Kidney (tissue), 14 donors: Measurements from ENCODE around the gene ZDHHC14. TPM values are rescaled to one million over a fixed set of nuclear protein-coding genes. Genes with fewer than 3 reads are reported as not detected.

ENCODE experiments used
- DNase-seq, 5 donors: peaks; one replicate each; pipeline ENCODE4 v3.0.0-alpha.2; 2013 to 2020
- FAIRE-seq: peaks from 2 replicates; lab custom pipeline; 2012; peaks lifted over from hg19 to GRCh38; lab: Jason Lieb, UNC
- H3K27ac ChIP-seq, 2 donors: one replicate each; pipeline ENCODE4 v1.7.0; 2013; ENCODE audit warnings: low read depth in 2 of 2, low read length in 2 of 2, inconsistent platforms in 1 of 2
- H3K27me3 ChIP-seq: one replicate; pipeline ENCODE4 v1.7.1; 2013; ENCODE audit warnings: low read length, inconsistent platforms; ENCODE audit not compliant: control insufficient read depth, insufficient read depth
- H3K36me3 ChIP-seq, 3 donors: one replicate each; pipeline versions ENCODE4 v1.7.0 to v1.7.1; 2013; ENCODE audit warnings: low read length in 3 of 3, control low read depth in 1 of 3, inconsistent platforms in 1 of 3; ENCODE audit not compliant: insufficient read depth in 3 of 3, control insufficient read depth in 2 of 3
- H3K4me1 ChIP-seq, 3 donors: one replicate each; pipeline versions ENCODE4 v1.7.0 to v1.7.1; 2013; ENCODE audit warnings: low read length in 3 of 3, inconsistent platforms in 1 of 3, low read depth in 1 of 3; ENCODE audit not compliant: control insufficient read depth in 2 of 3, insufficient read depth in 2 of 3
- H3K4me3 ChIP-seq, 3 donors: one replicate each; pipeline versions ENCODE4 v1.7.0 to v1.8.1; 2013; ENCODE audit warnings: low read length in 3 of 3, control low read depth in 1 of 3, inconsistent platforms in 1 of 3
- H3K9ac ChIP-seq, 3 donors: one replicate each; pipeline versions ENCODE4 v1.7.0 to v1.7.1; 2013; ENCODE audit warnings: low read length in 3 of 3, control low read depth in 1 of 3, inconsistent platforms in 1 of 3
- H3K9me3 ChIP-seq, 3 donors: one replicate each; pipeline versions ENCODE4 v1.7.0 to v1.7.1; 2013; ENCODE audit warnings: low read length in 3 of 3, control low read depth in 1 of 3, inconsistent platforms in 1 of 3; ENCODE audit not compliant: control insufficient read depth in 2 of 3, insufficient read depth in 1 of 3
- intact Hi-C: fragments of 100-400 bp; cut with DNase I; formaldehyde crosslinking; loops from one replicate; pipeline ENCODE4 v1.11.1; 2022
- polyA plus RNA-seq: library from polyadenylated mRNA; stranded (reverse); fragments of 350-450 nt; fragmentation: Illumina TruSeq; extraction: RNeasy Lipid Tissue Mini Kit (QIAGEN cat#74804); gene quantifications from one replicate; pipeline ENCODE4 v1.2.3, GENCODE V29; 2014; ENCODE audit warnings: low read depth, low replicate concordance; ENCODE audit not compliant: insufficient read depth
- total RNA-seq: library from RNA; stranded (reverse); fragmentation: NEBNext Ultra II Directional; extraction: Animal tissue kit (Norgen Biotek cat#: 25700); gene quantifications from one replicate; pipeline ENCODE4 v1.2.1, GENCODE V29; 2021
- TF ChIP-seq, protein P1 (sequence below): IDR thresholded peaks from 3 replicates; pipeline ENCODE4 v1.5.1; 2012; ENCODE audit warnings: mild to moderate bottlenecking, moderate library complexity, borderline replicate concordance; ENCODE audit not compliant: insufficient read depth; ENCODE audit errors: extremely low read depth
- donor health status: control.
- donor health status: control.
- donor health status: control.
- donor health status: control.
- donor health status: control.
- donor health status: DM: yes; HTN: yes; CAD: no.
- donor health status: Normal renal cell carcinoma (clear cell type).

The ZDHHC14 gene
- total and polyA plus RNA-seq, 2 donors from 2014 or later, result 13.5 to 26.7 TPM

DNA sequence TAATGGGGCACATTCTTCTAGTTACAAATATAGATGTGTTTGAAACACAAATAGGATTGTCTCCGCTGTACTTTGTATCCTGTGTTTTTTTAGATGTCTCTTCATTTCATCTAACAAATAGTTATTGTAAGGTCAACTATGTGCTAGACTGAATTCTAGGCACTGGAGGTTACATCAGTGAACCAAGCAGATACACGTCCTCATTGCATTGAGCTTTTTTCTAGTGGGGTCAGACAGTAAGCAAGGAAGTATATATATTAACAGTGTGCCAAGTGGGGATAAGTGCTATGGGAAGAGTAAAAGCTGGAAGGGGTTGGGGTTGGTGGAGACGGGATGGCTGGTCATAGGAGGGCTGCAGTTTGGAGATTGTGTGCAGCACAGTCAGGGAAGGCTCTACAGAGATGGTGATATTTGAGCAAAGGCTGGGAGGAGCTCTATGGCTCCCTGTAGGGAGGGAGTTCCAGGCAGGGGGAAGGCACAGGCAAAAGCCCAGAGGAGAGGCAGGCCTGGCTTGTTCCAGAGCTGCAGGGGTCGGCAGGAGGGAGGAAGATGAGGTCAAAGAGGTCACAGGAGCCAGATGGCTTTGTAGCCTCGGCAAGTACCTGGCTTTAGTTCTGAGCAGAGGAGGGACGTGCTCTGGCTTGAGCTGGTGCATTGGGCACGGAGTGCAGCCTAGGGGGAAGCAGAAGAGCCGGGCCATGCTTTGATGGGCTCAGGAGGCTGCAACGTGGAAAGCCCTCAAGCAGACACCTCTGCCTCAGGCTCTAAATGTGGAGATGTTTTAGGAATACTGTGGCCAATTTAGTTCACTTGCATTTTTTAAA is 152.3 kb downstream of the ZDHHC14 start:
- Histone ChIP-seq H3K27me3 (no peaks in the 10 kb centered on the region), H3K27ac (no peak overlapping the region), H3K4me3 (no peak overlapping the region), H3K9me3 (no peaks in the 10 kb centered on the region), H3K4me1 (peaks cover 6 to 29% (median 27%) of the 10 kb centered on the region in 3 donors), H3K36me3 (no peaks in the 10 kb centered on the region), H3K9ac (no peak overlapping the region)
- intact Hi-C loops, result no loop called here
- FAIRE-seq (no peak), DNase-seq (peak in 1 of 5 donors; percentile 34)
- TF ChIP-seq, protein P1, sequence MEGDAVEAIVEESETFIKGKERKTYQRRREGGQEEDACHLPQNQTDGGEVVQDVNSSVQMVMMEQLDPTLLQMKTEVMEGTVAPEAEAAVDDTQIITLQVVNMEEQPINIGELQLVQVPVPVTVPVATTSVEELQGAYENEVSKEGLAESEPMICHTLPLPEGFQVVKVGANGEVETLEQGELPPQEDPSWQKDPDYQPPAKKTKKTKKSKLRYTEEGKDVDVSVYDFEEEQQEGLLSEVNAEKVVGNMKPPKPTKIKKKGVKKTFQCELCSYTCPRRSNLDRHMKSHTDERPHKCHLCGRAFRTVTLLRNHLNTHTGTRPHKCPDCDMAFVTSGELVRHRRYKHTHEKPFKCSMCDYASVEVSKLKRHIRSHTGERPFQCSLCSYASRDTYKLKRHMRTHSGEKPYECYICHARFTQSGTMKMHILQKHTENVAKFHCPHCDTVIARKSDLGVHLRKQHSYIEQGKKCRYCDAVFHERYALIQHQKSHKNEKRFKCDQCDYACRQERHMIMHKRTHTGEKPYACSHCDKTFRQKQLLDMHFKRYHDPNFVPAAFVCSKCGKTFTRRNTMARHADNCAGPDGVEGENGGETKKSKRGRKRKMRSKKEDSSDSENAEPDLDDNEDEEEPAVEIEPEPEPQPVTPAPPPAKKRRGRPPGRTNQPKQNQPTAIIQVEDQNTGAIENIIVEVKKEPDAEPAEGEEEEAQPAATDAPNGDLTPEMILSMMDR, result no peak

DNA sequence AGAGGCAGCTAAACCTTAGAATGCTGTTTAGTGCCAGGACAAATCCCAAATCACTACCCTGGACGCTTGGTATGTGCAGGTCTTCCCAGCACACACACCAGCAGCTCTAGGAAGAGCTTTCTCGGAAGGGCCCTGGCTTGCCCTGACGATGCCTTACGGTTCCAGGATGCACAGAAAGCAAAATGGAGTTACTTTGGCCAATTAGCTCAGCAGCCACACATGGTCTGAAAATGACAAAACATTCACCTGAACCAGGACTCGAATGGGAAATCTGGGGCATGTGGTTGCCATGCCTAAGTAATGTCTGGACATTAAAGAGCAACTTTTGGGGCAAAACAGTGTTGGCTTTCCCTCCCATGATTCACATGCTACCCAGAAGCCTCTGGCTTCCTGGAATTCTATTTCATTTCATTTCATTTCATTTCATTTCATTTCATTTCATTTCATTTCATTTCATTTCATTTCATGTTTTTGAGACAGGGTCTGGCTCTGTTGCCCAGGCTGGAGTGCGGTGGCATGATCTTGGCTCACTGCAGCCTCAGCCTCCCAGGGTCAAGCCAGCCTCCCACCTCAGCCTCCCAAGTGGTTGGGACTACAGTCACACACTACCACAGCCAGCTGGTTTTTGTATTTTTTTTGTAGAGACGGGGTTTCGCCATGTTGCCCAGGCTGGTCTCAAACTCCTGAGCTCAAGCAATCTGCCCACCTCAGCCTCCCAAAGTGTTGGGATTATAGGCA is 153.3 kb downstream of the ZDHHC14 start:
- no peak for DNase-seq
- no peak overlapping the region for H3K4me3 ChIP-seq
- FAIRE-seq, result no peak
- peaks cover 6 to 25% (median 21%) of the 10 kb centered on the region in 3 donors for H3K4me1 ChIP-seq
- H3K9ac ChIP-seq, result no peak overlapping the region
- TF ChIP-seq, protein P1, result no peak
- H3K27me3 ChIP-seq, result no peaks in the 10 kb centered on the region
- no peaks in the 10 kb centered on the region for H3K9me3 ChIP-seq
- H3K27ac ChIP-seq, result no peak overlapping the region
- intact Hi-C loops, result no loop called here
- no peaks in the 10 kb centered on the region for H3K36me3 ChIP-seq

DNA sequence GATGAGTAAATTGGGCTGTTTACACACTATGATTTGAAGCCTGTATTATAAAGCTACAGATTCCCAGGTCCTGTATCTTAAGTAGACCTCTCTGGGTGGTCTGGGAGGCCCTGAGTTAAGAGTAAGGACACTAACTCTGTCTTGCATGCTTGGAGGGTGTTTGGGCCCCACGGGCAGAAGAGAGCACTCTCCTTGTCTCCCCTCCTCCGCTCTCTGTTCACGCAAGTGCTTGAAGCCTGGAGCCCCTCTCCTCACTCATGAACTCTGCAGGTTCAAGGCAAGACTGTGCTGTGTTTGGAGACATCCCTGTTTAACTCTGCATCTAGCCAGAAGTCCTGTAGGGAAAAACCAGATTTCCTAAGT is 154.0 kb downstream of the ZDHHC14 start:
- TF ChIP-seq, protein P1, result no peak
- FAIRE-seq (no peak), DNase-seq (no peak)
- no peaks in the 10 kb centered on the region for H3K36me3 ChIP-seq
- H3K27ac ChIP-seq, result peak overlapping the region in 1 of 2 donors; percentile 30
- no peak overlapping the region for H3K9ac ChIP-seq
- intact Hi-C loops, result no loop called here
- no peak overlapping the region for H3K4me3 ChIP-seq
- H3K27me3 ChIP-seq, result no peaks in the 10 kb centered on the region
- H3K4me1 ChIP-seq, result peaks cover 3 to 26% (median 15%) of the 10 kb centered on the region in 3 donors
- H3K9me3 ChIP-seq, result no peaks in the 10 kb centered on the region
